Cortex of kidney (tissue), 1 donor: ENCODE data around the gene B3GNT3.
"Not testable (repeated sequence)": the region's sequence is repeated elsewhere in the genome, so short reads cannot be mapped to it uniquely, and the experiment has no call there.

Experiments
- DNase-seq: peaks from one replicate; lab custom pipeline; 2025; lab: John Stamatoyannopoulos, UW

B3GNT3 gene

GRCh38 chr19:17767559-17767958, 27.4 kb upstream of the B3GNT3 start:
- no peak for DNase-seq

DNA sequence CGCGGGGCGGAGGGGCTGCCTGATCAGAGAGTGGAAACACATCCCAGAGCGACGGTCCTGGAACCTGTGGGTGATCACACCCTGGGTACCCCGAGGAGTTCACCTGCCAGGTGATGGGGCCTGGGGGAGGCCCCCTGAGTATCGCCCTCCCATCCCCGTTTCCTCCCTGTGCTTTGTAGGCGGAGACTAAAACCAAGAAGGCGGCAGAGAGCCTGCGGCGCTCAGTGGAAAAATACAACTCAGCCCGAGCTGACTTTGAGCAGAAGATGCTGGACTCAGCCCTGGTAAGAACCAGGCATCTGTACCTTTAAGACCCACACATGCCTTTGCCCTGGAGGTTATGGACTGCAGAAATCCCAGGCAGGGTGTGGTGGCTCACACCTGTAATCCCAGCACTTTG, 24.3 kb upstream of the B3GNT3 start:
- no peak for DNase-seq

DNA sequence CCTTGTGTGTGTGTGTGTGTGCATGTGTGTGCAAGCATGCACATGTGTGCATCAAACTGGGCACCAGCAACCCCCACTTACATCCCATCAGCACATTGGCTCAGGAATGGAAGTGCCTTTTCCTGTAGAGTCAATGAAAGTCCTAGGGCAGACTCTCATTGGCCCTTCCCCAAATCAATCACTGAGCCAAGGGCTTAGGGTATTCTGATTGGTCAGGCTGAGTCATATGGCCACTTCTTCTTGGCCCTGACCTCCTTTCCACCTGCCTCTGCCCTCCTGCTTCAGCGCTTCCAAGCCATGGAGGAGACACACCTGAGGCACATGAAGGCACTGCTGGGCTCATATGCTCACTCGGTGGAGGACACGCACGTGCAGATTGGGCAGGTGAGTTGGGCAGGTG, 22.8 kb upstream of the B3GNT3 start:
- no peak for DNase-seq

GRCh38 chr19:17775245-17775927, 19.6 kb upstream of the B3GNT3 start:
- no peak for DNase-seq

GRCh38 chr19:17775991-17776803, 18.7 kb upstream of the B3GNT3 start:
- DNase-seq, result no peak

DNA sequence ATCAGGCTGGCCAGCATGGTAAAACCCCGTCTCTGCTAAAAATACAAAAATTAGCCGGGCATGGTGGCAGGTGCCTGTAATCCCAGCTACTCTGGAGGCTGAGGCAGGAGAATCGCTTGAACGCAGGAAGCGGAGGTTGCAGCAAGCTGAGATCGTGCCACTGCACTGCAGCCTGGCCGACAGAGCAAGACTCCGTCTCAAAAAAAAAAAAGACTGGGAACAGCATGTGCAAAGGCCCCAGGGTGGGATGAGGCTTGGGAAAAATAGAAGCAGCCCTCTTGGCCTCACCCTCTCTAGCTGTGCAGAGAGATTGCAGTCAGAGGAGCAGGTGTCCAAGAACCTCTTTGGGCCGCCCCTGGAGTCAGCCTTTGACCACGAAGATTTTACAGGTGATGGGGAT, 17.1 kb upstream of the B3GNT3 start:
- DNase-seq, result not testable (repeated sequence)

GRCh38 chr19:17778251-17778967, 16.5 kb upstream of the B3GNT3 start:
- DNase-seq, result no peak

DNA sequence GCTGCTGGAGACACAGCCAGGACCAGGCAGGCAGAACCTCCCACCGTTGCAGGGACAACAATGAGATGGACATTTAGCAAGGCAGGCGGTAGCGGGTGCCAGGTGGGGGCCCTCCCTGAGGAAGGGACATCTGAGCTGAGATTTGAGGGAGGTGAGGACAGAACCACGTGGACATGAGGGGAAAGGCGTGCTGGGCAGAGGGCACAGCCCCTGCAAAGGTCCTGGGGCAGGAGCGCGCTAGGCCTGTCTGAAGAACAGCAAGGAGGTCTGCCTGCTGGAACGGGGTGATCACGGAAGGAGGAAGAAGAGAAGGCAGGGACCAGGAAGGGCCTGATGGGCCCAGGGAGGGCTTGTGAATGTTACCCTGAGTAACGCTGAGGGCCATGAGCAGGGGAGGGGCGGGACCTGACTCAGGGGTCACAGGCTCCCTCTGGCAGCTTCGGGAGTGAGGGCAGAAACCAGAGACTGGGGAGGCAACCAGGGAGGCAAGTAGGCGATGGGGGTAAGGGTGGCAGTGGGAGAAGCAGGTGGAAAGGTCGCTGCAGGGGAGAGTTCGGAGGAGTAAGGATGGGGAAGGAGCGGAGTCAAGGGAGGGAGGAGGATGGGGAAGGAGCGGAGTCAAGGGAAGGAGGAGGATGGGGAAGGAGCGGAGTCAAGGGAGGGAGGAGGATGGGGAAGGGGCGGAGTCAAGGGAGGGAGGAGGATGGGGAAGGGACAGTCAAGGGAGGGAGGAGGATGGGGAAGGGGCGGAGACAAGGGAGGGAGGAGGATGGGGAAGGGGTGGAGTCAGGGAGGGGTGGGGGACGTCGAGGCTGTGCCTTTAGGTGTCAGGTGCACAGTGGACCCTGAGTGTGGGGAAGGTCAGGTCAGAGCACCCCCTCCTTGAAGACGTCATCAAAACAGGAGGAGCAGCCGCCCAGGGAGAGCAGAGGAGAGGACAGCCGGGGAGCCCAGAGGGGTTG, 15.7 kb upstream of the B3GNT3 start:
- no peak for DNase-seq

GRCh38 chr19:17780781-17781180, 14.2 kb upstream of the B3GNT3 start:
- DNase-seq, result no peak

- not testable (repeated sequence) for DNase-seq
These were observed 11.2 kb upstream of the B3GNT3 start for GRCh38 chr19:17783721-17784120.

- DNase-seq, result no peak
These were observed 10.5 kb upstream of the B3GNT3 start for GRCh38 chr19:17784201-17785008.

DNA sequence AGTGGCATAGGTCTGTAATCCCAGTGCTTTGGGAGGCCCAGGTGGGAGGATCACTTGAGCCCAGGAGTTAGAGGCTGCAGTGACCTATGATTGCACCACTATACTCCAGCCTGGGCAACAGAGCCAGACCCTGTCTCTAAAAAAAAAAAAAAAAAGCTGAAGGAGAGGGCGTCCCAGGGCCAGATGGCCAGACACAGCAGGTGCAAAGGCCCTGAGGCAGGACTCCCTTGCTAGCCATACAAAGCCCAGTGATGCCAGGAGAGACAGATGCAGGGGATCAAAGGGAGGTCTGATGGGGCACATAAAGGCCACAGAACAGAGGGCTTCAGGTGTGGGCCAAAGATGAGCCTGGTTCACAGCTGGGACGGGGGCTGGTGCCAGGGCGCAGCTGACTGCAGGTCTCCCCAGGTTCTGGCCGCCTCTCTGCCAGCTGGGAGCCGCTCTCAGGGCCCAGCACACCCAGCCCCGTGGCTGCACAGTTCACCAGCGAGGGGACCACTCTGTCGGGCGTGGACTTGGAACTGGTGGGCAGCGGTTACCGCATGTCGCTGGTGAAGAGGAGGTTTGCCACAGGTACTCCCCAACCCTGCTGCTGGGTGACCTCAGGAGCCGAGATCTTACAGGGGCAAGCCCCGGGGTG, 7.5 kb upstream of the B3GNT3 start:
- DNase-seq, result no peak

DNA sequence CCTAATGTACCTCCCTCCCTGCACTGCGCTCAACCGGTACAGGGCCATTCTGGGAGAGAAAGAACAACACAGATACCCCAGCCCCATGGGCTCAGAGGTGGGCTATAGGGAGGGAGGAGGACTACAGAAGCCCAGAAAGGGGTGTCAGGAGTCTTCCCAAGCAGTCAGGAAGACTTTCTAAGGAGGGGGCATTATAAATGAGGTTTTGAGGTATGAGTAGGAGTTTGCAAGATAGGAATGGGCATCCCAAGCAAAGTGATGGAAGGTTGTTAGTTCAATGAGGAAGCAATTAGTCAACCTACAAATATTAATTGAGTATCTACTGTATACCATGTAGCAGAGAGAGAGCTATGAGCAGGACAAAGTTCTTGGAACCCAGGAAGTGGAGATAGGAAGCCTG, 6.3 kb upstream of the B3GNT3 start:
- DNase-seq, result no peak

DNA sequence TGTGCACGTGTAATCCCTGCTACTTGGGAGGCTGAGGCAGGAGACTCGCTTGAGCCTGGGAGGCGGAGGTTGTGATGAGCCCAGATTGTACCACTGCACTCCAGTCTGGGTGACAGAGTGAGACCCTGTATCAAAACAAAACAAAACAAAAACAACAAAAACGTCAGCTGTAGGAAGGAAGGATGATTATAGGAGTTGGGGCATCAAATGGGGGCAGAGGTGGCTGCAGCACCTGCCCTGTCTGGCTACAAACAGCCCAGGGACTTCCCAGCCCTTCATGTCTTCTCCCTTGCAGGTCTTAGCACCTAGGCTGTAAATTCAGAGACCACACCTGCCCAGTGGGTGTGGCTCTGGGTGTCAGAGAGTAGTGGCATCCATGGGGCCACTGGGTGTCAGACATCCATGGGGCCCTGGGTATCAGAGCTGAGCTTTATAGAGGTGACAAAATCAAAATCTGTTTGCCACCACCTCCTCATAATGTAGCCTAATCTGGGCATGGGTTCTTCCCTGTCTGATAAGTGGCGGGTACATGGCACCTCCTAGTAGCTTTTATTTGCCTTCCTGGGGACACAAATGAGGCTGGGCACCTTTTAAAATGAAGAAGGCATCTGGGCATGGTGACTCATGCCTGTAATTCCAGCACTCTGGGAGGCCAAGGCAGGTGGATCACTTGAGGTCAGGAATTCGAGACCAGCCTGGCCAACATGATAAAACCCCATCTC, 4.7 kb upstream of the B3GNT3 start:
- no peak for DNase-seq

DNA sequence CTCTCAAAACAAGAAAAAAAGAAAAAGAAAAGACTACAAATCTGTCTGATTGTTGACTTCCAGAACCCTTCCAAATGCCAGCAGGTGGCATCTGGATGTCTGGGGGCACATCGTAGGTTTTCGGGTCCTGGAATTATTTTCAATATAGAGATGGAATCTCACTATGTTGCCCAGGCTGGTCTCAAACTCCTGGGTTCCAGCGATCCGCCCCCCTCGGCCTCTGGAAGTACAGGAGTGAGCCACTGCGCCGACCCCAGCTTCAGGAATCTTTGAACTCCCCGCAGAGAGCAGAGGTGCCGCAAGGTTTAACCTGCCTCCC, 567 bp upstream of the B3GNT3 start:
- no peak for DNase-seq

DNA sequence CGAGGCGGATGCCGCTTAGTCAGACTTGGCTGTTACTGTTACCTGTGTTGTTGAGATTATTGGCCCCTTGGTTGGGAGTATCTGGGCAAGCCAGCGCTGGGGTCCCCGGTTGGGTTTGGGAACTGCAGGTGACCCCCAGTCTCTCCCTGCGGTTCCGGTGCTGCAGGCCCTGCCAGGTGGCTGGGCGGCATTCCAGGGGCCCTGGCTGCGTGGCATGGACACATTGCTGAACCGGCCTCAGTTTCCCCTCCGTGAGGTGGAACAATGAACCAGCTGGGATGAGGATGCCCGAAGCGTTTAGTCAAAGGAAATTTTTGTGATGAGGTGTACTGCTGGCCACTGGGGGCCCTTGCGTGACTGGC, 538 bp downstream of the B3GNT3 start:
- DNase-seq, result no peak

DNA sequence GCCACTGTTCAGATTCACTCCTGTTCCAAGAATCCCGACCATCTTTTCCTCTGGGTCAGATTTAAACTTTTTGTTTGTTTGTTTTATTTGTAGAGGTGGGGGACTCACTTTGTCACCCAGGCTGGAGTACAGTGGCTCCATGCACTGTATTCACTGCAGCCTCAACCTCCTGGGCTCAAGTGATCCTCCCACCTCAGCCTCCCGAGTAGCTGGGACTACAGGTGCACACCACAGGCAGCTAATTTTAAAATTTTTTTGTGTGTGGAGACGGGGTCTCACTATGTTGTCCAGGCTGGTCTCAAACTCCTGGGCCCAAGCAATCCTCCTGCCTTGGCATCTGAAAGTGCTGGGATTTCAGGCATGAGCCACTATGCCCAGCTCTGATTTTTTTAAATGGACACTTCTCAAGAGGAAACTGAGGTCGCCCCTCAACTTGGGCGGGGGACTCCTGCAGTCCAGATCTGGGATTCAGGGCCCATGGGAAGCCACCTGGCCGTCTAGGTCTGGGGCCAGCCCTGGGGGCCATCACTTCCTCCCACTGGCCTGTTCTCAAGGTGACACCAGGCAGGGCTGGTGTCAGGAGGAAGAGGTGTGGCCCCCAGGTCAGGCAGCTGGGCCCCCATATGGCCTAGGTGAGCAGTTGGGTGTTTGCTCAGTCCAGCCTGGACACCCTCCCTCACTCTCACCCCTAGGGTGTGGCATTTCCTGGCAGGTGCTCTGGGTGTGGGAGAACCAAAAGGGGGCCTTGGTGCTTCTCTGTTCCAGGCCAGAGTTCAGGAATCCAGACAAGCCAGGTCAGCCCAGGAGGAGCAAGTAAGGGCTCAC, 1.3 kb downstream of the B3GNT3 start:
- no peak for DNase-seq

DNA sequence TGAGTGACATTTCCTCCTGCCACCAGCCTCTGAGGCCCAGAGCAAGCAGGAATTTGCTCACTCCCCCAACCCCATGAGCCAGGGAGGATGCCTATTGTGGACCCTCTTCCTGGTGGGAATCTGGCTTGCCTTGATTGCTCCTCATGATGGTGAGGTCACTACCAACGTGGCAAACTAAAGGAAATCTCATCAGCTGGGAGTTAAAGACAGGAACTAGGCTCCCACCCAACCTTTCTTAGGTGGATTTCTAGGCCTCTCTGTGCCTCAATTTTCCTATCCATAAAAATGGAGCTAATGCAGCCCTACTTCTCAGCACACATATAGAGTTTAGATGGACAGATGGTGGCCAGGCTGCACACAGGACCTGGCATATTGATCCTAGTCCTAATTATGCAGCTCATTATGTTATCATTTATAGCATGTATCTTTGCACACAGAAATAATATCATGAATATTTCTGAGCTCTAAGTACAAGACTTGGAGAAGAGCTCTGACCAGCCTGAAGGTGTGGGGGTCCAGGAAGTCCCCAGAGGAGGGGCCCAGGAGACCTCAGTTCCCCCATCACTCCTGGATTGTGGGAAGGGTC, 2.0 kb downstream of the B3GNT3 start:
- no peak for DNase-seq
